ENCODE measurements around the gene SMOC2.
"Not testable (repeated sequence)": the region's sequence is repeated elsewhere in the genome, so short reads cannot be mapped to it uniquely, and the experiment has no call there.

SMOC2 gene

DNA sequence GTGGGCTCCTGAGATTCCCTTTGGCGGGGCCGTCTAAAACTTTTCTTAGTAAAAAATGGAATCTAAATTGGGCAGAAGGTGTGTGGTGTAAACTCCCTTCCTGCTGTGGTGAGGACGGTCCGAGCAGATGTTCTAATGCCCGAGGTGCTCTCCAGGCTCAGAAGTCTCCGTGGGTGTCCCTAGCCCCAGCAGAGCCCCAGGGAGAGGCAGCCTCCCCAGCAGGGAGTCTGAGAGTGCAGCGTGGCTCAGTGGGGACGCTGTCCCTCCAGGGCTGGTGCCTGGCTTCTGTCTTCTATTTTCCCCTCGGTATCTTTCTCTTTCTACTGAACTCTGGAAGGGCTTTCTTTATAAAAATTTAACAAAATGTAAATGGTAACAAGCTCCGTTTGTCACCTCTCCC, 208.2 kb downstream of the SMOC2 start:
- DNase-seq (ENCODE audit: low read depth, low spot score) = no peak

DNA sequence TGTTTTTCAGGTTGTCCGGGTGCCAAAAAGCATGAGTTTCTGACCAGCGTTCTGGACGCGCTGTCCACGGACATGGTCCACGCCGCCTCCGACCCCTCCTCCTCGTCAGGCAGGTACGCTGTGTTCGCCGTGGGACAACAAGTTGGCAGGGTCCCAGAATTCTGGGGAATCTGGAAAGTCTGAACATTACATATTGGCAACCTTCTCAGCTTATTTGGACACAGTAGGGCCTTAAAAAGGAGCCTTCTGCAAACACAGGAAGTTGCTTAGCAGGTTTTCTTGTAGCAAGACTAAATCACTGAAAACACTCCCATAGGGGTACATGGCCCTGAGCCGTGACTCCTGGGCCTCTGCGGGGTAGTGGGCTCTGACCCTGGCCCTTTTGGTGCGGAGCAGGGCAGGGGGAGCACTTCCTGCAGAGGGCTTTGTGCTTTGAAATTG, 209.7 kb downstream of the SMOC2 start:
- no peak for DNase-seq (ENCODE audit: low read depth, low spot score)

GRCh38 chr6:168655462-168656152, 214.6 kb downstream of the SMOC2 start:
- DNase-seq (ENCODE audit: low read depth, low spot score) = no peak

DNA sequence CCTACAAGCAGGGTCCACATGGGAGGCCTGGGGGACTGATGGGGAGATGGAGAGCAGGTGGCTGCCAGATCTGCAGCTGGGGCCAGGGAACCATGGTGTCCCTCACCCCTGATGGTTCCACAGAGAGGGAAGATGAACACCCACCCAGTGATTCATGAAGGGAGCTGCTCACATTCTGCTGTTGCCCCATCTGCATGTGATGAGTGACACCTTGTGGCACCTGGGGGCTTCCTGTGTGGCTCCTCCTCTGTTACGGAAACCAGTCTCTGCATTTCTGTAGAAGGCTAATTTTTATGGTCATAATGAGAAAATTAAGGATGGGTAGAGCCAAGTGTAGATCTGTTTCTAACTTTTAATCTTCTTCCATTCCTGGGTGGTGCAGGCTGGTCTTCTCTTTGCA, 217.1 kb downstream of the SMOC2 start:
- no peak for DNase-seq (ENCODE audit: low read depth, low spot score)

DNA sequence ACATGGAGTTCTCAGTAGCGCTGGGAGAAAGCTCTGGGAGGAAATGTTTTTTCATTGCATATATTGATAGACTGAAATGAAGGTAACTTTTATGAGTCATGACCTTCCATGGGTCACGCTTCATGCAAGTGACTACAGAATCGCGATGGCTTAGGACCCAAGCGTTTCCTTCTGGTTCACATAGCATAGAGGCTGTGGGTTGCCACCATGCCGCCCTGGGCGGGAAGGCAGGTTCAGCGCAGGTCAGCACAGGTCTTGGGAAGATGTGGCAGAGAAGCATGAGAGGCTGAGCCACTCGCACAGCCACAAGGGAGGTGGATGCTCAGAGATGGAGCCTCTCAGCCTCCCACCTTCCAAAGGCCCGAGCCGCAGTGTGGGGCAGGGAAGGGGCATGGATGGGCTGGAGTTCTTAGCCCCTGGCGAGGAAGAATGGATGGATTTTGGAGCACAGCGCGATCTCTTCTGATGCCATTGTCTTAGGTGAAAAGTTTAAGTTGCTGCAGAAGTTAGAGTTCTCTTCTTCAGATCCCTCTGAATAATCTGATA, 219.5 kb downstream of the SMOC2 start:
- no peak for DNase-seq (ENCODE audit: low read depth, low spot score)

- no peak for DNase-seq (ENCODE audit: low read depth, low spot score)
Measured at GRCh38 chr6:168662301-168662936, 221.4 kb downstream of the SMOC2 start.

DNA sequence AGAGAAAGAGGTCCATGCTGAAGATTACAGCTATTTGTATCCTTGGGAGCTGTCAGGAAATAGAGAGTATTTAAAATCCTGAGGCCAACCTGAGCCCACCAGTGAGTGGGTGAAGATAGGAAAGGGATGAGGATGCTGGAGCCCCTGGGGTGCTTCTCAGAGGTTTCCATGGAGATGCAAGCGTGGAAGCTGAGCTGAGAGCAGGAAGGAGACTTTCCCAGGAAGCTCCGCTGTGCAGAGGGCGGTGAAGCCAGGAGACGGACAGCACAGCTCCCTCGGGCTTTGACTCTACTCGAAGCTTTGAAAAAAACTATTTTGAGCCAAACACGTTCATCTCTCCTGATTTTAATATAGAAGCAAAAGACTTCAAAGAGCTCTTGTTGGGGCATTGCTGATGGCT, 222.1 kb downstream of the SMOC2 start:
- DNase-seq (ENCODE audit: low read depth, low spot score) = no peak

DNA sequence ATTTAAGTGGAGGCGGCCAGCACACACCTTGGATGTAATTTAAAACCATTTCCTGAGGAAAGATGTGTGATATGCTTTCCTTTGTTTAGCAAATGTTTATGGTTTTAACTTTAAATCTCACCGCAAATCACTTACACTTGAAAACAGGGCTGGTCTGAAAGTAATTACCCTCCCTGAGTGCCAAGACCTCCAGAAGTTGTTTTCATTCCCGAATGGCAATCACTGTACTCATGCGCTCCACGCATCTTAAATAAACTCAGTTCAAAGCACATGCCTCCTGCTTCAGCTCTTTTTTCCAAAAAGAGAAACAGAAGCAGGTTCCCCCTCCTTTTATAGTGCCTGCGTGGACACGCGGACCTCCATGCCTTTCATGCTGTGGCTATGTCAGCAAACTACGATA, 224.0 kb downstream of the SMOC2 start:
- DNase-seq (ENCODE audit: low read depth, low spot score) = no peak

- no peak for DNase-seq (ENCODE audit: low read depth, low spot score)
Measured at GRCh38 chr6:168666170-168666569, 225.2 kb downstream of the SMOC2 start.

GRCh38 chr6:168666699-168667427, 225.9 kb downstream of the SMOC2 start:
- DNase-seq (ENCODE audit: low read depth, low spot score) = no peak

- no peak for DNase-seq (ENCODE audit: low read depth, low spot score)
Measured at GRCh38 chr6:168667428-168667805, 226.4 kb downstream of the SMOC2 start.

- DNase-seq (ENCODE audit: low read depth, low spot score) = no peak
Measured at GRCh38 chr6:168670401-168670985, 229.5 kb downstream of the SMOC2 start.

GRCh38 chr6:168671028-168671862, 230.3 kb downstream of the SMOC2 start:
- no peak for DNase-seq (ENCODE audit: low read depth, low spot score)

DNA sequence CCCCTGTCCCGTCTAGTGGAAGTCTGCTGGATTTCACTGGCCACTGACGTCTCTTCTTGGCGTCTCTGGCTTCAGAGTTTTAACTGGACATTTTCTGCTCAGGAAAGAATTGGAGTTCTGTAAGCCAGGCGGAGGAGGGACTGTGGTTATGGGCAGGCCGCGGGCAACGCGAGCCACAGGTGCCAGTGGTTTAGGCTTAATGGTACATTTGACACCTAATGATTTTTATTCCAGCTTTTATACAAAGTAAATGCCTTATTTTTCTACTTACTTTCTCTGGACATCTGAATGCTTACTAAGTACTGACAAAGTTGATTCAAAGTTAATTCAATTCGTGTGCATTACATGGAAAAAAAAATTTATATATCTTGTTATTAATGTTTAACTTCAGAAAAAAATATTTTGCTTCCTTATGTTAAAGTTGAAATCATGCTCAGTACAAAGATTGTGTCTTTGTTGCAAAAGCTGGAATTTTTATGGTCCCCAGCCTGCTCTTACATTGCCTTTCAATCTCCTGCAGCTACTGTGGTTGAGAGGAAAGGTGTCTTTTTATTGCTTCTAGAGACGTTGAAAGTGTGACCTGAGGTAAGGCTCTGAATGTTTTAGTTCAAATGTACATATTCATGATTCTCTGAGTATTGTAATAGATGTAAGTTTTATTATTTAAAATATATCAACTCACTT, 231.0 kb downstream of the SMOC2 start:
- DNase-seq (ENCODE audit: low read depth, low spot score) = no peak

DNA sequence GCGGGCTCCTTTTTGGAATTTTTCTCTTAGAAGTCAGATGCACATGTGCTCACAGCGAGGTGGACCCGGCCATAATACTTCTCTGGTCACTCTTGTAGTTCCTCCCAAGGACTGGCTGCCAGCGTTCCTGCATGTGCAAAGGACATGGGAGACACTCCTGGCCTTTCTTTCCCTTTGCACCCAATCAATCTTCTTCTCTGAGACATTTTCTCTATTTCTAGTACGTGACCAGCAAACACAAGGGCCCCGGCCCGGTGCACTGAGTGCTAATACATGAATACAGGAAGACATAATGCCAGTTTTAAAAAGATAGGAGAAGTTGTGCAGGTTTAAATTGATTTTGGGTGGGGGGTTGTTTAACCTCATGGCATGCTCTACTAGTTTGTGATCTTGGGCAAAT, 233.6 kb downstream of the SMOC2 start:
- DNase-seq (ENCODE audit: low read depth, low spot score) = no peak

GRCh38 chr6:168675375-168675774, 234.4 kb downstream of the SMOC2 start:
- DNase-seq (ENCODE audit: low read depth, low spot score) = no peak

DNA sequence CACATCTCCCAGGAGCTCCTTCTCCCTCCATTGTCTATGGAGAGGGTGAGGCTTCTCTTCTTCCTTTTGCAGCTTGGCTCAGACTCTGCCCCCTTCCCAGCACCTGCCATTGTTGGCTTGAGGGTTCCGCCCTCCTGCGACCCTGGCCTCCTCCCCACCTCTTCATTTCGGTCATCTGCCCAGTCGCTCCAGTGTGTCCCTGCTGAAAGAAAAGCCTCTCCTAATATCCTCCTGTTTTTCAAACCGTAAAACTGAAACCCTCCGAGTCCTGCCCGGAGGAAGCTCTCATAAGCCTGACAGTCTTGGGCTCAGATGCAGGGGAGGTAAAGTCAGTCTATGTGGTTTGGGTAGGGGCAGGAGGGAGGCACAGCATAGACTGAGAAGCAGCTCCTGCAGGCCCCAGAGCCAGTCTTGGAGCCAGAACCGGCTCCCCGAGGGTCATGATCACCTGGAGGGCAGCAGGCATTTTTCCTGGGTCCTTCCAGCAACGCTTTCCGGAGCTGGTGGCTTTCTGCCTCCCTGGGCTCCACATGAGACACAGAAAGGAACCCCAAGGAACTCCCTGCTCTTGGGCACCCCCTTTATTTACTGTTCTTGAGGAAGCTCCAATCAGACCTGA, 235.1 kb downstream of the SMOC2 start:
- no peak for DNase-seq (ENCODE audit: low read depth, low spot score)

DNA sequence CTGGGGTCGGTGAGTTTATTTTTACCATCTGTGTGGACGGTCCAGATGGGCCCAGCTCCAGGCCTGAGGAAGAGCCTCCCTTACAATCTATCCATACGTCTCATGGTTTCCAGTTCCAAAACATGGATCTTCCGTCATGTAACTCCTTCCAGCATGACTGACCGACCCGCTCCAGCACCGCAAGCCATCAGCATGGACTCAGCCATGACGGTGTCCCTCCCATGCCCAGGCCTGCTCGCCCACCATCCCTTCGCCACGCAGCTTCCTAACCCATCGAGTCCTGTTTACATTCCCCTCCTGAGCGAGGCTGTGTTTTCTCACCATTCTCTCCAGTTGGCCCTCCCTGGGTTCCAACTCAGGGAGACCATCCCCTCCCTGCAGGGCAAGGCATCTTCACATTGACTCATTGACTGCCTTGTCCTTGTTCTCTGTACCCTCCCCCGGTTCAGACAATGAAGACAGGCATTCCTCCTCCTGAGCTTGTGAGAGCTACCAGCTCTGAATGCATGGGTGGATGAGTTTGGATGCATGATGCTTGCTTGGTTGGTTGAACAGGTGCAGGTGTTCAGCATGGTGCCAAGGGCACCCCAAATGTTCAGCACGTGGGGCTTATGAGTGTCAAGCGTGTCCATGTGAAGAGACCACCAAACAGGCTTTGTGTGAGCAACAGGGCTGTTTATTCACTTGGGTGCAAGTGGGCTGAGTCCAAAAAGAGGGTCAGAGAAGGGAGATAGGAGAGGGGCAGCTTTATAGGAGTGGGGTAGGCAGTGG, 235.8 kb downstream of the SMOC2 start:
- DNase-seq (ENCODE audit: low read depth, low spot score) = no peak

DNA sequence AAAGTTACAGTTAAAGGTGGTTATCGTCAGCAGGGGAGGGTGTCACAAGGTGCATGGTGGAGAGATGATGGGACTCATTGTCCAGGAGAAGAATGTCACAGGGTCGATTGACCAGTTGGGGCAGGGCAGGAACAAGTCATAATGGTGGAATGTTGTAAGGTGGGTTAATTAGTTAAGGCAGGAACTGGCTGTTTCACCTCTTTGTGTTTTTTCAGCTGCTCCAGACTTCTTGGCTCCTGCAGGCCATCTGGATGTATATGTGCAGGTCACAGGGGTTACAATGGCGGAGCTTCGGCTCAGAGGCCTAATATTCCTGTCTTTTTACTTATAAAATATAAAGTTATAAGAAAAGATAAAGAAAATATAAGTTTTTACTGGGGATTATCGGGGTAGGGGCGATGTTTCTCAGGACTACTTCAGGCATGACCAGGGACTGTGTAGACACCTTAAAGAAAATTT, 236.4 kb downstream of the SMOC2 start:
- DNase-seq (ENCODE audit: low read depth, low spot score) = not testable (repeated sequence)

Data from brain pericyte (primary cell).